Lower leg skin (tissue), 4 donors: Measurements from ENCODE around the gene FUT6. TPM values are rescaled to one million over a fixed set of nuclear protein-coding genes. Genes with fewer than 3 reads are reported as not detected.

Experiments
- DNase-seq, 2 donors: peaks; one replicate each; pipeline ENCODE4 v3.0.0-alpha.2; 2019; ENCODE audit warnings: low spot score in 2 of 2
- H3K4me3 ChIP-seq: fragments of 200-600 bp; sonication (generic); 2 replicates; pipeline ENCODE4 v1.5.1; 2017; ENCODE audit warnings: mild to moderate bottlenecking, low read depth; ENCODE audit not compliant: poor library complexity, severe bottlenecking
- CTCF ChIP-seq, 3 donors: fragments of 450-650 bp; IDR thresholded peaks; one replicate each; pipeline ENCODE4 v1.5.1; 2016; ENCODE audit warnings: antibody characterized with exemption in 3 of 3, mild to moderate bottlenecking in 3 of 3, moderate library complexity in 2 of 3
- POLR2A ChIP-seq, 2 donors: fragments of 450-650 bp; IDR thresholded peaks; one replicate each; pipeline ENCODE4 v1.6.1; 2016 to 2017; ENCODE audit warnings: antibody characterized with exemption in 2 of 2, mild to moderate bottlenecking in 1 of 2, moderate library complexity in 1 of 2
- WGBS, 2 donors: methylation state at CpG; one replicate each; pipeline ENCODE4 v1.1.5; 2018; 5-methylcytosine and 5-hydroxymethylcytosine counted together
- intact Hi-C: fragments of 100-400 bp; cut with DNase I; formaldehyde crosslinking; loops from one replicate; pipeline ENCODE4 v1.15.0; 2023; ENCODE audit warnings: low total_unique reads
- total RNA-seq, 4 donors: library from RNA; depleted of rRNA; stranded (reverse); fragments of >200 nt; gene quantifications; one replicate each; pipeline ENCODE4 v1.1.0, GENCODE V29; 2016

The FUT6 gene
- total RNA-seq, 4 donors from 2014 or later = 0.23 to 0.29 TPM; not detected in 2

GRCh38 chr19:5870986-5871394, 31.5 kb upstream of the FUT6 start:
- 76 to 82% methylated on average over 12 of the region's 12 CpGs for WGBS, 2 donors
- DNase-seq = no peak
- intact Hi-C loops = no loop called here
- TF ChIP-seq CTCF (IDR thresholded peaks at IDR 0.05) (peak in 1 of 3 donors; percentile 37), POLR2A (IDR thresholded peaks at IDR 0.05) (no peak)
- no peak overlapping the region for H3K4me3 ChIP-seq

- no peak for DNase-seq
- WGBS, 2 donors = 82 to 91% methylated on average over 28 to 31 of the region's 31 CpGs
- TF ChIP-seq CTCF (IDR thresholded peaks at IDR 0.05) (no peak), POLR2A (IDR thresholded peaks at IDR 0.05) (no peak)
- no peak overlapping the region for H3K4me3 ChIP-seq
- intact Hi-C loops = no loop called here
These were observed 28.0 kb upstream of the FUT6 start for GRCh38 chr19:5867201-5868136.

GRCh38 chr19:5865772-5866171, 26.3 kb upstream of the FUT6 start:
- DNase-seq = no peak
- H3K4me3 ChIP-seq = no peak overlapping the region
- 87 to 88% methylated on average over 8 to 11 of the region's 11 CpGs for WGBS, 2 donors
- intact Hi-C loops = no loop called here
- TF ChIP-seq CTCF (IDR thresholded peaks at IDR 0.05) (no peak), POLR2A (IDR thresholded peaks at IDR 0.05) (no peak)

GRCh38 chr19:5864725-5865486, 25.4 kb upstream of the FUT6 start:
- DNase-seq = no peak
- no peak overlapping the region for H3K4me3 ChIP-seq
- TF ChIP-seq POLR2A (IDR thresholded peaks at IDR 0.05) (no peak), CTCF (IDR thresholded peaks at IDR 0.05) (no peak)
- 85 to 89% methylated on average over 14 of the region's 14 CpGs for WGBS, 2 donors
- intact Hi-C loops = no loop called here

- intact Hi-C loops = no loop called here
- H3K4me3 ChIP-seq = no peak overlapping the region
- no peak for DNase-seq
- WGBS, 2 donors = 81 to 88% methylated on average over 9 of the region's 9 CpGs
- TF ChIP-seq POLR2A (IDR thresholded peaks at IDR 0.05) (no peak), CTCF (IDR thresholded peaks at IDR 0.05) (no peak)
These were observed 24.7 kb upstream of the FUT6 start for GRCh38 chr19:5864013-5864720.
